Keratinocyte (primary cell): Measurements from ENCODE around the gene CA12. TPM values are rescaled to one million over a fixed set of nuclear protein-coding genes. Genes with fewer than 3 reads are reported as not detected.

Source experiments
- DNase-seq: peaks from one replicate; pipeline ENCODE4 v3.0.0-alpha.2; 2011; ENCODE audit warnings: low read depth, missing footprints, low spot score
- FAIRE-seq: peaks from 2 replicates; lab custom pipeline; 2011; peaks lifted over from hg19 to GRCh38; lab: Jason Lieb, UNC
- H2AFZ ChIP-seq: 2 replicates; pipeline ENCODE4 v1.6.0; 2012; ENCODE audit warnings: low read length, control low read depth, inconsistent platforms; ENCODE audit not compliant: control insufficient read depth
- H3K27ac ChIP-seq: 2 replicates; pipeline ENCODE4 v1.5.1; 2011; ENCODE audit warnings: low read length; ENCODE audit not compliant: control insufficient read depth, insufficient read depth
- H3K27me3 ChIP-seq: 3 replicates; pipeline ENCODE4 v1.6.0; 2011; ENCODE audit warnings: low read length; ENCODE audit not compliant: control insufficient read depth, insufficient read depth; ENCODE audit errors: extremely low read depth
- H3K36me3 ChIP-seq, 2 experiments: 2 replicates in 1 of 2; 3 replicates in 1 of 2; pipeline ENCODE4 v1.5.1; 2011; ENCODE audit warnings: low read length in 2 of 2, mild to moderate bottlenecking in 1 of 2; ENCODE audit not compliant: control insufficient read depth in 2 of 2, insufficient read depth in 2 of 2; ENCODE audit errors: extremely low read depth in 1 of 2
- H3K4me1 ChIP-seq: 3 replicates; pipeline ENCODE4 v1.5.1; 2011; ENCODE audit warnings: low read length; ENCODE audit not compliant: control insufficient read depth, insufficient read depth; ENCODE audit errors: extremely low read depth
- H3K4me2 ChIP-seq: 3 replicates; pipeline ENCODE4 v1.6.0; 2011; ENCODE audit warnings: low read depth, low read length; ENCODE audit not compliant: control insufficient read depth, insufficient read depth; ENCODE audit errors: extremely low read depth
- H3K4me3 ChIP-seq, 3 experiments: fragments of 200-600 bp in 1 of 3; sonication (generic) in 1 of 3; 2 replicates in 2 of 3; 3 replicates in 1 of 3; pipeline ENCODE4 v1.5.1; 2011 to 2016; ENCODE audit warnings: low read length in 3 of 3, mild to moderate bottlenecking in 3 of 3, control low read depth in 2 of 3, inconsistent platforms in 1 of 3, low read depth in 1 of 3, mixed read lengths in 1 of 3, mixed run types in 1 of 3, moderate library complexity in 1 of 3; ENCODE audit not compliant: control insufficient read depth in 2 of 3, insufficient read depth in 2 of 3; ENCODE audit errors: extremely low read depth in 1 of 3
- H3K79me2 ChIP-seq: 2 replicates; pipeline ENCODE4 v1.6.0; 2012; ENCODE audit warnings: low read length; ENCODE audit not compliant: control insufficient read depth, insufficient read depth
- H3K9ac ChIP-seq: 3 replicates; pipeline ENCODE4 v1.6.0; 2011; ENCODE audit warnings: low read length; ENCODE audit not compliant: control insufficient read depth, insufficient read depth; ENCODE audit errors: extremely low read depth
- H3K9me1 ChIP-seq: 3 replicates; pipeline ENCODE4 v1.6.0; 2011; ENCODE audit warnings: low read length; ENCODE audit not compliant: control insufficient read depth, insufficient read depth; ENCODE audit errors: extremely low read depth
- H3K9me3 ChIP-seq: 2 replicates; pipeline ENCODE4 v1.5.1; 2012; ENCODE audit warnings: low read depth, low read length; ENCODE audit not compliant: control insufficient read depth
- H4K20me1 ChIP-seq: 3 replicates; pipeline ENCODE4 v1.6.0; 2011; ENCODE audit warnings: low read length; ENCODE audit not compliant: control insufficient read depth, insufficient read depth; ENCODE audit errors: extremely low read depth
- EZH2 ChIP-seq: IDR thresholded peaks from one replicate; pipeline ENCODE4 v1.6.1; 2012; ENCODE audit warnings: inconsistent platforms, mild to moderate bottlenecking, low read length, moderate library complexity
- dilution Hi-C: fragments of 300-500 bp; cut with MboI; formaldehyde crosslinking; loops from one replicate; pipeline ENCODE4 v1.7.0; 2020; ENCODE audit warnings: low sequenced_read_pairs; ENCODE audit not compliant: extremely low pct_ligation_motif_present
- polyA plus RNA-seq, 5 experiments: library from polyadenylated mRNA; depleted of rRNA in 3 of 5; stranded (reverse) in 3 of 5; stranded (forward) in 1 of 5; unstranded in 1 of 5; fragments of >200 nt; gene quantifications; 1 replicate in 1 of 5; 2 replicates in 3 of 5; 3 replicates in 1 of 5; pipeline versions ENCODE4 v1.2.1 to v1.2.3, GENCODE V29; 2011 to 2012; ENCODE audit warnings: missing spikeins in 2 of 5, low read depth in 1 of 5, low replicate concordance in 1 of 5
- TF ChIP-seq, protein P1 (sequence below), 3 experiments: IDR thresholded peaks in 1 of 3; conservative IDR thresholded peaks in 1 of 3; optimal IDR thresholded peaks in 1 of 3; 2 replicates in 2 of 3; 3 replicates in 1 of 3; pipeline versions ENCODE3 to v1.5.1; 2011; ENCODE audit warnings: low read length in 3 of 3, mild to moderate bottlenecking in 3 of 3, moderate library complexity in 2 of 3, control low read depth in 1 of 3, inconsistent platforms in 1 of 3; ENCODE audit not compliant: insufficient read depth in 2 of 3; ENCODE audit errors: extremely low read depth in 1 of 3

Gene CA12
- polyA plus RNA-seq, 1 donor (not counting 4 experiments of a cell fraction or from before 2014, with no cell fraction given) = 158 TPM

DNA sequence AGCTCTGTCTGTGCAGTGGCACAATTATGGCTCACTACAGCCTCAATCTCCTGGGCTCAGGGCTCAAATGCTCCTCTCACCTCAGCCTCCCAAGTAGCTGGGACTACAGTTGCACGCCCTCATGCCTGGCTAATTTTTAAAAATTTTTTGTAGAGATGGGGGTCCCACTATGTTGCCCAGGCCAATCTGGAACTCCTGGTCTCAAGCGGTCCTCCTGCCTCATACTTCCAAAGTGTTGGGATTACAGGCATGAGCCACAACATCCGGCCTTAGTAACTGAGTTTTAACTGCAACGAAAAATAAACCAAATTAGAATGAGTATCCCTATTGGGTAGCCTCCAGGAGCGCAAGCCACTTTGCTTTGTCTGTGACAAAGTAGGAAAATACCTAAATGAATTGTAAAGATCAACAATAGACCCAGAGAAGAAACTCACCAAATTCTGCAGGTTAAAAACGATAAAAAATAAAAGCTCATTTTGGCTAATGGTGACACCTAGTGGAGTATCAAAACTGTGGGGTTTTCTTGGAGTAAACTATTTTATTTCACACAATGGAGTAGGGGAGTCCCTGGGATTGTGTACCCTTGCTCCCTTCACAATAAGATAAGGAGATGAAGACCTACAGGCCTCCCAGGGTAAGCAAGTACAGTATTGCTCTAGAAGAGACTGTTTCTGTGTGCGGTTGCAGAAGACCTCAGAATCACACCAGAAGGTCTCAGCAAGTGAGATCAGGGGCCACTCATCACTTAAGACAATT lies 21.0 kb upstream of the CA12 start:
- H3K79me2 ChIP-seq = no peaks in the 10 kb centered on the region
- TF ChIP-seq EZH2 = no peak
- TF ChIP-seq, protein P1, sequence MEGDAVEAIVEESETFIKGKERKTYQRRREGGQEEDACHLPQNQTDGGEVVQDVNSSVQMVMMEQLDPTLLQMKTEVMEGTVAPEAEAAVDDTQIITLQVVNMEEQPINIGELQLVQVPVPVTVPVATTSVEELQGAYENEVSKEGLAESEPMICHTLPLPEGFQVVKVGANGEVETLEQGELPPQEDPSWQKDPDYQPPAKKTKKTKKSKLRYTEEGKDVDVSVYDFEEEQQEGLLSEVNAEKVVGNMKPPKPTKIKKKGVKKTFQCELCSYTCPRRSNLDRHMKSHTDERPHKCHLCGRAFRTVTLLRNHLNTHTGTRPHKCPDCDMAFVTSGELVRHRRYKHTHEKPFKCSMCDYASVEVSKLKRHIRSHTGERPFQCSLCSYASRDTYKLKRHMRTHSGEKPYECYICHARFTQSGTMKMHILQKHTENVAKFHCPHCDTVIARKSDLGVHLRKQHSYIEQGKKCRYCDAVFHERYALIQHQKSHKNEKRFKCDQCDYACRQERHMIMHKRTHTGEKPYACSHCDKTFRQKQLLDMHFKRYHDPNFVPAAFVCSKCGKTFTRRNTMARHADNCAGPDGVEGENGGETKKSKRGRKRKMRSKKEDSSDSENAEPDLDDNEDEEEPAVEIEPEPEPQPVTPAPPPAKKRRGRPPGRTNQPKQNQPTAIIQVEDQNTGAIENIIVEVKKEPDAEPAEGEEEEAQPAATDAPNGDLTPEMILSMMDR (optimal IDR thresholded peaks at IDR 0.05 in 1 of 3, IDR thresholded peaks at IDR 0.05 in 1 of 3, conservative IDR thresholded peaks at IDR 0.05 in 1 of 3; ENCODE audit: extremely low read depth in 1 of 3, insufficient read depth in 2 of 3, low read length in 3 of 3) = peak; percentile 5 to 43 (median 43)
- no peak for FAIRE-seq
- H3K4me3 ChIP-seq = no peak overlapping the region
- H3K4me1 ChIP-seq = peaks cover 4% of the 10 kb centered on the region
- H4K20me1 ChIP-seq = no peaks in the 10 kb centered on the region
- H3K9ac ChIP-seq = no peak overlapping the region
- H3K9me3 ChIP-seq = no peaks in the 10 kb centered on the region
- H2AFZ ChIP-seq = no peak overlapping the region
- no peaks in the 10 kb centered on the region for H3K9me1 ChIP-seq
- H3K27ac ChIP-seq = no peak overlapping the region
- no peaks in the 10 kb centered on the region for H3K27me3 ChIP-seq
- no peak overlapping the region for H3K4me2 ChIP-seq
- dilution Hi-C loops = no loop called here
- DNase-seq = no peak
- H3K36me3 ChIP-seq = no peaks in the 10 kb centered on the region

DNA sequence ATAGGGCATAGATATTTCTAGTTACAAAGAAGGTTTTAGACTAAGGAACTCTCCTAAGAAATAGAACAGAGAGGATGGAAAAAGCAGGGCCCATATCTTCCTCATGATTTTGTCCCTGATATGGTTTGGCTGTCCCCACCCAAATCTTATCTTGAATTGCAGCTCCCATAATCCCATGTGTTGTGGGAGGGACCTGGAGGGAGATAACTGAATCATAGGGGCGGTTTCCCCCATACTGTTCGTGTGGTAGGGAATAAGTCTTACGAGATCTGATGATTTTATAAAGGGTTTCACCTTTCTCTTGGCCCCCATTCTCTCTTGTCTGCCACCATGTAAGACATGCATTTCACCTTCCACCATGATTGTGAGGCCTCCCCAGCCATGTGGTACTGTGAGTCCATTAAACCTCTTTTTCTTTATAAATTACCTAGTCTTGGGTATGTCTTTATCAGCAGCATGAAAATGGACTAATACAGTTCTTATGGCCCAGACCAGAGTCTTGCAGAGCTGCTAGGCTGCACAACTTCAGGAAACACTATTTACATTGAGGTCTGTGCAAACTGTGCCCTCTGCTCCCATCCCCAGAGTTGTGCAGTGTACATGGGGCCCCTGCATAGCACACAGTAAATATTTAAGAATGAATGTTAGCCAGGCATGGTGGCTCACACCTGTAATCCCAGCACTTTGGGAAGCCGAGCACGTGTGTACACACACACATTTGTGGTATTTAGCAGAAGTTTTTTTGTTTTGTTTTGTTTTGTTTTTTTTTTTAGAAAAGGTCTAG lies 20.3 kb upstream of the CA12 start:
- no peak overlapping the region for H3K9ac ChIP-seq

More for the DNA sequence above, 20.3 kb upstream of the CA12 start:
- H3K4me3 ChIP-seq = no peak overlapping the region
- H3K27me3 ChIP-seq = no peaks in the 10 kb centered on the region
- FAIRE-seq = no peak
- no peak overlapping the region for H2AFZ ChIP-seq
- no peaks in the 10 kb centered on the region for H3K9me3 ChIP-seq
- H4K20me1 ChIP-seq = no peaks in the 10 kb centered on the region
- H3K4me2 ChIP-seq = no peak overlapping the region
- dilution Hi-C loops = no loop called here
- no peak overlapping the region for H3K27ac ChIP-seq
- H3K36me3 ChIP-seq = no peaks in the 10 kb centered on the region
- no peak for DNase-seq
- peaks cover 4% of the 10 kb centered on the region for H3K4me1 ChIP-seq
- TF ChIP-seq EZH2 = no peak
- TF ChIP-seq, protein P1 (optimal IDR thresholded peaks at IDR 0.05 in 1 of 3, IDR thresholded peaks at IDR 0.05 in 1 of 3, conservative IDR thresholded peaks at IDR 0.05 in 1 of 3; ENCODE audit: extremely low read depth in 1 of 3, insufficient read depth in 2 of 3, low read length in 3 of 3) = no peak
- no peaks in the 10 kb centered on the region for H3K79me2 ChIP-seq
- H3K9me1 ChIP-seq = no peaks in the 10 kb centered on the region
